Adrenal gland (tissue), 12 donors: ENCODE measurements around the gene PHLDA3. TPM values are rescaled to one million over a fixed set of nuclear protein-coding genes. Genes with fewer than 3 reads are reported as not detected.

ENCODE experiments used
- DNase-seq, 7 donors: peaks; one replicate each; pipeline ENCODE4 v3.0.0-alpha.2; 2019 to 2020
- H3K27ac ChIP-seq, 5 donors: fragments of 200-600 bp; sonication (generic) in 4 of 5; 1 replicate in 3 of 5; 2 replicates in 2 of 5; pipeline versions ENCODE4 v1.5.1 to v1.8.0; 2016 to 2020; ENCODE audit warnings: mild to moderate bottlenecking in 1 of 5
- H3K27me3 ChIP-seq: fragments of 200-600 bp; 2 replicates; pipeline ENCODE4 v1.8.0; 2021
- H3K36me3 ChIP-seq, 2 donors: fragments of 200-600 bp; replicated peaks in 1 of 2; 1 replicate in 1 of 2; 2 replicates in 1 of 2; pipeline versions ENCODE4 v1.5.1 to v1.8.0; 2018 to 2022
- H3K4me1 ChIP-seq, 2 donors: fragments of 200-600 bp; replicated peaks in 1 of 2; 1 replicate in 1 of 2; 2 replicates in 1 of 2; pipeline versions ENCODE4 v1.5.1 to v1.8.0; 2018 to 2021
- H3K4me3 ChIP-seq, 4 donors: fragments of 200-600 bp; sonication (generic) in 3 of 4; one replicate each; pipeline ENCODE4 v1.5.1; 2016 to 2018
- H3K9me3 ChIP-seq, 3 donors: fragments of 200-600 bp; sonication (generic) in 1 of 3; replicated peaks in 1 of 3; 1 replicate in 2 of 3; 2 replicates in 1 of 3; pipeline versions ENCODE4 v1.5.1 to v1.8.0; 2016 to 2021
- POLR2A ChIP-seq, 2 donors: fragments of 450-650 bp; IDR thresholded peaks; one replicate each; pipeline ENCODE4 v1.6.1; 2017; ENCODE audit warnings: antibody characterized with exemption in 2 of 2, mild to moderate bottlenecking in 2 of 2, moderate library complexity in 1 of 2
- WGBS, 4 donors: extraction: QIAGEN DNeasy Blood & Tissue Kit in 2 of 4; methylation state at CpG; one replicate each; pipeline versions ENCODE4 v1.1.5 to v1.1.7; 2013 to 2017; 5-methylcytosine and 5-hydroxymethylcytosine counted together
- intact Hi-C, 2 donors: fragments of 100-400 bp; cut with DNase I; formaldehyde crosslinking; loops; one replicate each; pipeline versions ENCODE4 v1.14.1 to v1.15.0; 2022 to 2023
- polyA plus RNA-seq, 3 donors: library from polyadenylated mRNA; stranded (reverse); fragments of 200-250 nt in 2 of 3; fragments of 350-450 nt in 1 of 3; fragmentation: Illumina TruSeq in 1 of 3; extraction: RNeasy Lipid Tissue Mini Kit (QIAGEN cat#74804) in 1 of 3; gene quantifications; one replicate each; pipeline ENCODE4 v1.2.3, GENCODE V29; 2013 to 2014
- total RNA-seq, 9 donors: library from RNA; depleted of rRNA in 4 of 9; stranded (reverse); fragments of >200 nt in 4 of 9; fragments of 120-200 nt in 1 of 9; fragmentation: NEBNext Ultra II Directional in 1 of 9; extraction: Animal tissue kit (Norgen Biotek cat#: 25700) in 1 of 9; gene quantifications; one replicate each; pipeline versions ENCODE4 v1.1.0 to v1.2.4, GENCODE V29; 2013 to 2023
- TF ChIP-seq, protein P1 (sequence below), 6 experiments: fragments of 450-650 bp in 4 of 6; fragments of 200-600 bp in 2 of 6; sonication (generic) in 1 of 6; IDR thresholded peaks; 1 replicate in 5 of 6; 2 replicates in 1 of 6; pipeline versions ENCODE4 v1.5.1 to v1.8.0; 2016 to 2021; ENCODE audit warnings: antibody characterized with exemption in 6 of 6, mild to moderate bottlenecking in 2 of 6, moderate library complexity in 1 of 6
- donor health status: healthy with polysubstance abuse.
- donor health status: Bipolar disorder and iron deficiency.
- donor health status: DM: yes; HTN: yes; CAD: no.
- donor health status: DM: no; HTN: no; CAD: no.
- donor health status: DM: no; HTN: no; CAD: no.
- donor health status: DM: yes; HTN: yes; CAD: no.

Gene PHLDA3
- total and polyA plus RNA-seq, 12 donors: 2.1 to 64.7 (median 29.1) TPM

DNA sequence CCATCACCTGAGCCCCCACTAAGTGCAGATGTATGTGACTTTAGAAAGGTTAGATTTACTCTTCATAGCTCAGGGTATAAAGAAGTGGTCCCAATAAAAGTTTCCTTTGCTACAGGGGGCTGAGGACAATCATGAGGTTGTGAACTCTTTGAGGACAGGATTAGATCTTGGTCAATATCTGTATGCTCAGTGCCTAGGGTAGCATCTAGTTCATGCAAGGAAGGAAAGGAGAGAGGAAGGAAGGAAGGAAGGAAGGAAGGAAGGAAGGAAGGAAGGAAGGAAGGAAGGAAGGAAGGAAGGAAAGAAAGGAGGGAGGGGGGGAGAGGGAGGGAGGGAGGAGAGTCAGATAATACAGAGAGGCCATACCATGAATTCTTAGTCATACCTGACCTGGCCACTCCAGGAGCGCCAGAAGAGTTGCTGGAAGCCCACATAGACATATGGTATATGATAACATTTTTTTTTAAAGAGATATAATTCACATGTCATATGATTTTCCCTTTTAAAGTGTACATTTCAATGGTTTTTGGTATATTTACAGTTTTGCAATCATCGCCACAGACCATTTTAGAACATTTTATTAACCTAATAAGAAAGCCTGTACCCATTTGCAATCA is 47.6 kb upstream of the PHLDA3 start:
- intact Hi-C loops: loop anchor here in 1 of 2 donors (10.0 kb wide), 1 partner anchor 82 kb away; no protein-coding TSS in a partner anchor
- no peak overlapping the region for H3K27ac ChIP-seq
- H3K36me3 ChIP-seq: no peaks in the 10 kb centered on the region
- TF ChIP-seq POLR2A (IDR thresholded peaks at IDR 0.05): no peak
- TF ChIP-seq, protein P1, sequence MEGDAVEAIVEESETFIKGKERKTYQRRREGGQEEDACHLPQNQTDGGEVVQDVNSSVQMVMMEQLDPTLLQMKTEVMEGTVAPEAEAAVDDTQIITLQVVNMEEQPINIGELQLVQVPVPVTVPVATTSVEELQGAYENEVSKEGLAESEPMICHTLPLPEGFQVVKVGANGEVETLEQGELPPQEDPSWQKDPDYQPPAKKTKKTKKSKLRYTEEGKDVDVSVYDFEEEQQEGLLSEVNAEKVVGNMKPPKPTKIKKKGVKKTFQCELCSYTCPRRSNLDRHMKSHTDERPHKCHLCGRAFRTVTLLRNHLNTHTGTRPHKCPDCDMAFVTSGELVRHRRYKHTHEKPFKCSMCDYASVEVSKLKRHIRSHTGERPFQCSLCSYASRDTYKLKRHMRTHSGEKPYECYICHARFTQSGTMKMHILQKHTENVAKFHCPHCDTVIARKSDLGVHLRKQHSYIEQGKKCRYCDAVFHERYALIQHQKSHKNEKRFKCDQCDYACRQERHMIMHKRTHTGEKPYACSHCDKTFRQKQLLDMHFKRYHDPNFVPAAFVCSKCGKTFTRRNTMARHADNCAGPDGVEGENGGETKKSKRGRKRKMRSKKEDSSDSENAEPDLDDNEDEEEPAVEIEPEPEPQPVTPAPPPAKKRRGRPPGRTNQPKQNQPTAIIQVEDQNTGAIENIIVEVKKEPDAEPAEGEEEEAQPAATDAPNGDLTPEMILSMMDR (IDR thresholded peaks at IDR 0.05): no peak
- H3K9me3 ChIP-seq: no peaks in the 10 kb centered on the region
- no peaks in the 10 kb centered on the region for H3K27me3 ChIP-seq
- no peak overlapping the region for H3K4me3 ChIP-seq
- WGBS, 4 donors: 73 to 100% (median 97%) methylated on average over 2 of the region's 2 CpGs
- peaks cover 0 to 11% of the 10 kb centered on the region in 2 donors for H3K4me1 ChIP-seq
- no peak for DNase-seq

- WGBS, 4 donors: 81 to 100% (median 93%) methylated on average over 1 of the region's 1 CpG
- no peak overlapping the region for H3K27ac ChIP-seq
- no peak for TF ChIP-seq POLR2A (IDR thresholded peaks at IDR 0.05)
- TF ChIP-seq, protein P1 (IDR thresholded peaks at IDR 0.05): no peak
- H3K4me1 ChIP-seq: peaks cover 0 to 15% of the 10 kb centered on the region in 2 donors
- H3K9me3 ChIP-seq: no peaks in the 10 kb centered on the region
- no peaks in the 10 kb centered on the region for H3K27me3 ChIP-seq
- H3K4me3 ChIP-seq: no peak overlapping the region
- DNase-seq: no peak
- no peaks in the 10 kb centered on the region for H3K36me3 ChIP-seq
- intact Hi-C loops: loop anchor here in 1 of 2 donors (10.0 kb wide), 1 partner anchor 81 kb away; no protein-coding TSS in a partner anchor
These were observed 46.9 kb upstream of the PHLDA3 start for GRCh38 chr1:201515895-201516294.

- WGBS, 4 donors: 78 to 89% (median 81%) methylated on average over 9 of the region's 9 CpGs
- TF ChIP-seq POLR2A (IDR thresholded peaks at IDR 0.05): no peak
- TF ChIP-seq, protein P1 (IDR thresholded peaks at IDR 0.05): no peak
- no peak for DNase-seq
- Histone ChIP-seq H3K4me1 (peaks cover 0 to 15% of the 10 kb centered on the region in 2 donors), H3K27me3 (no peaks in the 10 kb centered on the region), H3K9me3 (no peaks in the 10 kb centered on the region), H3K4me3 (no peak overlapping the region), H3K27ac (no peak overlapping the region), H3K36me3 (no peaks in the 10 kb centered on the region)
- intact Hi-C loops: loop anchor here in 1 of 2 donors (10.0 kb wide), 1 partner anchor 80 kb away; no protein-coding TSS in a partner anchor
These were observed 46.2 kb upstream of the PHLDA3 start for GRCh38 chr1:201515062-201515750.

- 89 to 94% (median 93%) methylated on average over 2 of the region's 2 CpGs for WGBS, 4 donors
- no peaks in the 10 kb centered on the region for H3K9me3 ChIP-seq
- no peak overlapping the region for H3K4me3 ChIP-seq
- no peak overlapping the region for H3K27ac ChIP-seq
- intact Hi-C loops: loop anchor here in 1 of 2 donors (10.0 kb wide), 1 partner anchor 80 kb away; no protein-coding TSS in a partner anchor
- no peak for TF ChIP-seq POLR2A (IDR thresholded peaks at IDR 0.05)
- TF ChIP-seq, protein P1 (IDR thresholded peaks at IDR 0.05): no peak
- no peaks in the 10 kb centered on the region for H3K27me3 ChIP-seq
- H3K36me3 ChIP-seq: no peaks in the 10 kb centered on the region
- no peak for DNase-seq
- H3K4me1 ChIP-seq: peaks cover 0 to 15% of the 10 kb centered on the region in 2 donors
These were observed 45.5 kb upstream of the PHLDA3 start for GRCh38 chr1:201514466-201514865.
